Mammary epithelial cell (primary cell): ENCODE measurements around the gene ASPSCR1.

Experiments
- EZH2 ChIP-seq: IDR thresholded peaks from 2 replicates; pipeline ENCODE4 v1.6.1; 2012; ENCODE audit warnings: low read length, inconsistent platforms, borderline replicate concordance
- TF ChIP-seq, protein P1 (sequence below), 2 donors: IDR thresholded peaks in 1 of 2; conservative IDR thresholded peaks in 1 of 2; 2 replicates each; pipeline ENCODE4 v1.5.1; 2011 to 2012; ENCODE audit warnings: inconsistent platforms in 2 of 2, low read length in 2 of 2, mild to moderate bottlenecking in 2 of 2, control low read depth in 1 of 2, low read depth in 1 of 2; ENCODE audit not compliant: insufficient read depth in 1 of 2; ENCODE audit errors: extremely low read depth in 1 of 2

- TF ChIP-seq, protein P1, sequence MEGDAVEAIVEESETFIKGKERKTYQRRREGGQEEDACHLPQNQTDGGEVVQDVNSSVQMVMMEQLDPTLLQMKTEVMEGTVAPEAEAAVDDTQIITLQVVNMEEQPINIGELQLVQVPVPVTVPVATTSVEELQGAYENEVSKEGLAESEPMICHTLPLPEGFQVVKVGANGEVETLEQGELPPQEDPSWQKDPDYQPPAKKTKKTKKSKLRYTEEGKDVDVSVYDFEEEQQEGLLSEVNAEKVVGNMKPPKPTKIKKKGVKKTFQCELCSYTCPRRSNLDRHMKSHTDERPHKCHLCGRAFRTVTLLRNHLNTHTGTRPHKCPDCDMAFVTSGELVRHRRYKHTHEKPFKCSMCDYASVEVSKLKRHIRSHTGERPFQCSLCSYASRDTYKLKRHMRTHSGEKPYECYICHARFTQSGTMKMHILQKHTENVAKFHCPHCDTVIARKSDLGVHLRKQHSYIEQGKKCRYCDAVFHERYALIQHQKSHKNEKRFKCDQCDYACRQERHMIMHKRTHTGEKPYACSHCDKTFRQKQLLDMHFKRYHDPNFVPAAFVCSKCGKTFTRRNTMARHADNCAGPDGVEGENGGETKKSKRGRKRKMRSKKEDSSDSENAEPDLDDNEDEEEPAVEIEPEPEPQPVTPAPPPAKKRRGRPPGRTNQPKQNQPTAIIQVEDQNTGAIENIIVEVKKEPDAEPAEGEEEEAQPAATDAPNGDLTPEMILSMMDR (conservative IDR thresholded peaks at IDR 0.05 in 1 of 2, IDR thresholded peaks at IDR 0.05 in 1 of 2; ENCODE audit: extremely low read depth in 1 of 2, insufficient read depth in 1 of 2, low read depth in 1 of 2, low read length in 2 of 2): no peak
- TF ChIP-seq EZH2: no peak
Measured at GRCh38 chr17:81958633-81959342, 18.6 kb upstream of the ASPSCR1 start.
